ENCODE measurements around the gene WRAP53. TPM values are rescaled to one million over a fixed set of nuclear protein-coding genes. Genes with fewer than 3 reads are reported as not detected.
A peak's percentile ranks its signal among the peaks of the same experiment; 100 is the strongest.

WRAP53 gene
- total and polyA plus RNA-seq, 10 of the 15 experiments (the other 5 are each of a cell fraction or from before 2014, with no cell fraction given), result 1.9 to 42.0 (median 21.9) TPM

- TF ChIP-seq PBX3 (IDR thresholded peaks at IDR 0.05; ENCODE audit: insufficient replicate concordance, low read depth, low read length) (no peak), TARDBP (IDR thresholded peaks at IDR 0.05; ENCODE audit: borderline replicate concordance) (no peak; the same call in 1 of the 2 replicates), MYC (IDR thresholded peaks at IDR 0.05; ENCODE audit: insufficient read depth, insufficient read length, insufficient replicate concordance, low read length, severe bottlenecking) (no peak), ZNF274 (IDR thresholded peaks at IDR 0.05; ENCODE audit: insufficient read depth, insufficient read length) (no peak), POLR2AphosphoS5 (IDR thresholded peaks at IDR 0.05; ENCODE audit: low read length) (peak; percentile 63), ESRRA (IDR thresholded peaks at IDR 0.05; ENCODE audit: low read length) (no peak), SMARCA5 (IDR thresholded peaks at IDR 0.05) (peak; percentile 92), CBX3 (IDR thresholded peaks at IDR 0.05; ENCODE audit: borderline replicate concordance, low read depth) (no peak), RCOR1 (conservative IDR thresholded peaks at IDR 0.05; ENCODE audit: low read depth, low read length) (no peak; the same call in 1 of the 2 replicates), HSF1 (IDR thresholded peaks at IDR 0.05; ENCODE audit: low read depth, low read length) (peak; percentile 84; the same call in 1 of the 2 replicates), ZNF384 (IDR thresholded peaks at IDR 0.05; ENCODE audit: borderline replicate concordance, low read depth, low read length) (no peak), SUZ12 (IDR thresholded peaks at IDR 0.05; ENCODE audit: unreplicated experiment) (no peak), PAX8 (IDR thresholded peaks at IDR 0.05) (0 out of 2 replicates have a peak, but pooled peaks have one; percentile 36), ZBTB11 (CRISPR knock-in tag; IDR thresholded peaks at IDR 0.05) (no peak), BCL11A (IDR thresholded peaks at IDR 0.05; ENCODE audit: low read depth, low read length) (no peak), CREM (IDR thresholded peaks at IDR 0.05; ENCODE audit: low read depth) (peak; percentile 85), MTA2 (IDR thresholded peaks at IDR 0.05; ENCODE audit: low read depth) (peak; percentile 30; the same call in 1 of the 2 replicates), NR2C2 (IDR thresholded peaks at IDR 0.05; ENCODE audit: borderline replicate concordance, control insufficient read depth, insufficient read length, low read depth) (no peak), TCF12 (IDR thresholded peaks at IDR 0.05; ENCODE audit: low read depth, low read length) (0 out of 2 replicates have a peak, but pooled peaks have one; percentile 26), NKRF (conservative IDR thresholded peaks at IDR 0.05) (peak; percentile 95), CEBPB (IDR thresholded peaks at IDR 0.05; ENCODE audit: borderline replicate concordance in 1 of 2, low read depth in 2 of 2, low read length in 2 of 2) (no peak)
Measured at GRCh38 chr17:7687908-7688807, at the start of gene WRAP53 (continued).
